PC-9 (cell line): ENCODE measurements around the gene ODC1. TPM values are rescaled to one million over a fixed set of nuclear protein-coding genes. Genes with fewer than 3 reads are reported as not detected.

ENCODE experiments used
- BruUV-seq: library from RNA; stranded (reverse); fragments of 400-500 nt; replicated peaks from 2 replicates; lab custom pipeline; 2021; lab: Mats Ljungman, UMichigan
- CTCF ChIA-PET: fragments of 300-600 bp; sonication (Branson Sonifier 250); formaldehyde crosslinking; loops from one replicate; lab custom pipeline; 2022; ENCODE audit warnings: antibody characterized with exemption; lab: Charles Lee
- POLR2A ChIA-PET: fragments of 300-600 bp; sonication (Branson Sonifier 250); formaldehyde crosslinking; loops from one replicate; lab custom pipeline; 2022; ENCODE audit warnings: antibody characterized with exemption; ENCODE audit not compliant: unreplicated experiment; lab: Charles Lee
- DNase-seq, 2 experiments: peaks; one replicate each; pipeline versions ENCODE4 v3.0.0 to v3.0.0-alpha.2; 2015 to 2022; ENCODE audit warnings: mixed read lengths in 1 of 2
- H2AFZ ChIP-seq: fragments of 200-600 bp; sonication (generic); 2 replicates; pipeline ENCODE4 v1.8.1; 2017; ENCODE audit warnings: antibody characterized with exemption
- H3F3A ChIP-seq: fragments of 200-600 bp; sonication (generic); 2 replicates; pipeline ENCODE4 v1.8.1; 2017; ENCODE audit warnings: antibody characterized with exemption, mild to moderate bottlenecking, low read depth; ENCODE audit not compliant: insufficient read depth
- H3K27ac ChIP-seq: fragments of 200-600 bp; sonication (generic); 2 replicates; pipeline ENCODE4 v1.6.1; 2016; ENCODE audit warnings: mixed run types
- H3K27me3 ChIP-seq: fragments of 200-600 bp; sonication (generic); 2 replicates; pipeline ENCODE4 v1.6.1; 2016; ENCODE audit warnings: low read depth, mixed run types; ENCODE audit not compliant: insufficient read depth
- H3K36me3 ChIP-seq: fragments of 200-600 bp; sonication (generic); 2 replicates; pipeline ENCODE4 v1.6.1; 2016; ENCODE audit warnings: low read depth, mixed run types
- H3K4me1 ChIP-seq: fragments of 200-600 bp; sonication (generic); replicated peaks from 2 replicates; pipeline ENCODE4 v1.6.1; 2016; ENCODE audit warnings: mixed run types; ENCODE audit not compliant: insufficient read depth
- H3K4me2 ChIP-seq: fragments of 200-600 bp; sonication (generic); 2 replicates; pipeline ENCODE4 v1.6.1; 2017; ENCODE audit warnings: mixed run types
- H3K4me3 ChIP-seq: fragments of 200-600 bp; sonication (generic); 2 replicates; pipeline ENCODE4 v1.6.1; 2016; ENCODE audit warnings: mixed run types
- H3K79me2 ChIP-seq: fragments of 200-600 bp; sonication (generic); 2 replicates; pipeline ENCODE4 v1.6.1; 2017; ENCODE audit warnings: low read depth, mixed run types
- H3K9me2 ChIP-seq: fragments of 200-600 bp; sonication (generic); 2 replicates; pipeline ENCODE4 v1.8.1; 2017; ENCODE audit warnings: mild to moderate bottlenecking; ENCODE audit not compliant: insufficient read depth
- H3K9me3 ChIP-seq: fragments of 200-600 bp; sonication (generic); 2 replicates; pipeline ENCODE4 v1.8.1; 2016; ENCODE audit warnings: low read depth; ENCODE audit not compliant: insufficient read depth
- H4K20me1 ChIP-seq: fragments of 200-600 bp; sonication (generic); 2 replicates; pipeline ENCODE4 v1.8.1; 2017; ENCODE audit not compliant: insufficient read depth
- CTCF ChIP-seq: fragments of 200-600 bp; sonication (generic); conservative IDR thresholded peaks from 2 replicates; pipeline ENCODE4 v1.6.1; 2017; ENCODE audit warnings: mixed run types, antibody characterized with exemption, mild to moderate bottlenecking, moderate library complexity
- EZH2 ChIP-seq: fragments of 200-600 bp; sonication (generic); IDR thresholded peaks from 2 replicates; pipeline ENCODE4 v1.8.0; 2017; ENCODE audit warnings: antibody characterized with exemption, low read depth
- intact Hi-C: fragments of 100-400 bp; cut with micrococcal nuclease; formaldehyde crosslinking; loops from one replicate; pipeline ENCODE4 v1.10.0; 2022; ENCODE audit not compliant: unreplicated experiment
- total RNA-seq: library from RNA; stranded (reverse); gene quantifications from 2 replicates; pipeline ENCODE4 v1.2.3, GENCODE V29; 2021

The ODC1 gene
- total RNA-seq, 1 experiment from 2014 or later, result 40.5 TPM

- peaks cover 66% of the 10 kb centered on the region for H3F3A ChIP-seq
- H2AFZ ChIP-seq, result no peak overlapping the region
- TF ChIP-seq CTCF, result no peak
- TF ChIP-seq EZH2, result no peak
- intact Hi-C loops, result no loop called here
- 0 out of 2 replicates have a peak, but pooled peaks cover 9% of the 10 kb centered on the region for H4K20me1 ChIP-seq
- H3K4me1 ChIP-seq, result peaks cover 71% of the 10 kb centered on the region
- no peaks in the 10 kb centered on the region for H3K9me3 ChIP-seq
- H3K4me3 ChIP-seq, result no peak overlapping the region
- no peak overlapping the region for H3K4me2 ChIP-seq
- peaks cover 70% of the 10 kb centered on the region for H3K79me2 ChIP-seq
- peaks cover 7% of the 10 kb centered on the region for H3K36me3 ChIP-seq
- H3K9me2 ChIP-seq, result no peaks in the 10 kb centered on the region
- POLR2A ChIA-PET, result interaction anchor here (0.6 kb wide), 1 partner anchor 41 kb away, joined by 5 read pairs; no protein-coding TSS in a partner anchor
- DNase-seq, result no peak
- BruUV-seq, result no TSS peak
- no peaks in the 10 kb centered on the region for H3K27me3 ChIP-seq
- CTCF ChIA-PET, result interaction anchor here (0.6 to 1.3 kb wide), 2 partner anchors 46 to 525 kb away, joined by 5 to 10 read pairs; no protein-coding TSS in a partner anchor
- H3K27ac ChIP-seq, result peak overlapping the region; percentile 36; the same call in 1 of the 2 replicates
Observed at GRCh38 chr2:10402653-10403215, 45.4 kb downstream of the ODC1 start.

GRCh38 chr2:10402062-10402585 lies 46.0 kb downstream of the ODC1 start:
- no TSS peak for BruUV-seq
- Histone ChIP-seq H2AFZ (no peak overlapping the region), H3K27ac (peak overlapping the region; percentile 36), H3K4me2 (no peak overlapping the region), H4K20me1 (peaks cover 14% of the 10 kb centered on the region; the same call in 1 of the 2 replicates), H3K4me1 (peaks cover 64% of the 10 kb centered on the region), H3K9me3 (no peaks in the 10 kb centered on the region), H3F3A (peaks cover 60% of the 10 kb centered on the region), H3K36me3 (peaks cover 7% of the 10 kb centered on the region), H3K4me3 (no peak overlapping the region), H3K79me2 (peaks cover 70% of the 10 kb centered on the region), H3K9me2 (no peaks in the 10 kb centered on the region), H3K27me3 (no peaks in the 10 kb centered on the region)
- DNase-seq, result no peak
- intact Hi-C loops, result no loop called here
- POLR2A ChIA-PET, result no interaction called here
- CTCF ChIA-PET, result interaction anchor here (1.3 kb wide), 1 partner anchor 45 kb away, joined by 5 read pairs; no protein-coding TSS in a partner anchor
- TF ChIP-seq EZH2 (no peak), CTCF (no peak)

- BruUV-seq, result no TSS peak
Observed at GRCh38 chr2:10400978-10401951, 46.9 kb downstream of the ODC1 start.

More at GRCh38 chr2:10400978-10401951, 46.9 kb downstream of the ODC1 start:
- Histone ChIP-seq H3K9me3 (no peaks in the 10 kb centered on the region), H3K79me2 (peaks cover 68% of the 10 kb centered on the region), H3K4me1 (peaks cover 56% of the 10 kb centered on the region), H4K20me1 (peaks cover 17% of the 10 kb centered on the region), H2AFZ (no peak overlapping the region), H3K27me3 (no peaks in the 10 kb centered on the region), H3K27ac (peak overlapping the region; percentile 36; the same call in 1 of the 2 replicates), H3K4me3 (no peak overlapping the region), H3K4me2 (no peak overlapping the region), H3K36me3 (peaks cover 7% of the 10 kb centered on the region), H3F3A (peaks cover 51% of the 10 kb centered on the region), H3K9me2 (no peaks in the 10 kb centered on the region)
- no peak for DNase-seq
- CTCF ChIA-PET, result no interaction called here
- intact Hi-C loops, result loop anchor here (1.0 kb wide), 1 partner anchor 65 kb away; no protein-coding TSS in a partner anchor
- no peak for TF ChIP-seq CTCF
- TF ChIP-seq EZH2, result no peak
- POLR2A ChIA-PET, result no interaction called here
